Stomach (tissue), 4 donors: ENCODE measurements around the gene ASAH2.

Source experiments
- POLR2A ChIP-seq, 4 donors: fragments of 450-650 bp; IDR thresholded peaks; one replicate each; pipeline ENCODE4 v1.6.1; 2016; ENCODE audit warnings: antibody characterized with exemption in 4 of 4, control low read depth in 2 of 4, mild to moderate bottlenecking in 1 of 4, moderate library complexity in 1 of 4
- POLR2AphosphoS5 ChIP-seq, 3 donors: sonication (generic); formaldehyde crosslinking; IDR thresholded peaks; one replicate each; pipeline ENCODE4 v1.6.1; 2016; ENCODE audit warnings: antibody characterized with exemption in 3 of 3
- TF ChIP-seq, protein P1 (sequence below), 7 experiments: fragments of 450-650 bp in 4 of 7; fragments of 200-600 bp in 3 of 7; sonication (generic) in 3 of 7; IDR thresholded peaks; one replicate each; pipeline ENCODE4 v1.5.1; 2016 to 2019; ENCODE audit warnings: antibody characterized with exemption in 7 of 7, control low read depth in 2 of 7, mild to moderate bottlenecking in 1 of 7

DNA sequence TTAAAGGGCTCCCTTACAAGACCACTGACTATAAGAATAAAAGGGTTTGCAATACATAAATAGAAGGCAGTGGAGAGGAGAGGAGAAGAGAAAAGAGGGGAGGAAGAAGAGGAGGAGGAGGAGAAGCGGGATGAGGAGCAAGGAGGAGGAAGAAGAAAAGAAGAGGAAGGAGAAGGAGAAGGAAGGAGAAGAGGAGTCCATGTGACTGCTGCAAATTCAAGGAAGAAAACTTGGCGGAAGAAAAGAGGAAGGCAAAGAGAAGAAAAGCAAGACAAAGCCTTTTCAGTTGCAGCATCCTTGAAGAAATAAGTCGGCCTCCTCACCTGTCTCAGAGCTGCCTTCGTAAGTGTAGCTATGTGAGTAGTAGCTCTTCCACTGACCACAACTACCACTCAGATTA, 22.6 kb downstream of the ASAH2 start:
- TF ChIP-seq, protein P1, sequence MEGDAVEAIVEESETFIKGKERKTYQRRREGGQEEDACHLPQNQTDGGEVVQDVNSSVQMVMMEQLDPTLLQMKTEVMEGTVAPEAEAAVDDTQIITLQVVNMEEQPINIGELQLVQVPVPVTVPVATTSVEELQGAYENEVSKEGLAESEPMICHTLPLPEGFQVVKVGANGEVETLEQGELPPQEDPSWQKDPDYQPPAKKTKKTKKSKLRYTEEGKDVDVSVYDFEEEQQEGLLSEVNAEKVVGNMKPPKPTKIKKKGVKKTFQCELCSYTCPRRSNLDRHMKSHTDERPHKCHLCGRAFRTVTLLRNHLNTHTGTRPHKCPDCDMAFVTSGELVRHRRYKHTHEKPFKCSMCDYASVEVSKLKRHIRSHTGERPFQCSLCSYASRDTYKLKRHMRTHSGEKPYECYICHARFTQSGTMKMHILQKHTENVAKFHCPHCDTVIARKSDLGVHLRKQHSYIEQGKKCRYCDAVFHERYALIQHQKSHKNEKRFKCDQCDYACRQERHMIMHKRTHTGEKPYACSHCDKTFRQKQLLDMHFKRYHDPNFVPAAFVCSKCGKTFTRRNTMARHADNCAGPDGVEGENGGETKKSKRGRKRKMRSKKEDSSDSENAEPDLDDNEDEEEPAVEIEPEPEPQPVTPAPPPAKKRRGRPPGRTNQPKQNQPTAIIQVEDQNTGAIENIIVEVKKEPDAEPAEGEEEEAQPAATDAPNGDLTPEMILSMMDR (IDR thresholded peaks at IDR 0.05) = no peak
- TF ChIP-seq POLR2AphosphoS5 (IDR thresholded peaks at IDR 0.05) (no peak), POLR2A (IDR thresholded peaks at IDR 0.05) (no peak)
